Measurements from ENCODE around the gene INPP5A.

INPP5A gene

DNA sequence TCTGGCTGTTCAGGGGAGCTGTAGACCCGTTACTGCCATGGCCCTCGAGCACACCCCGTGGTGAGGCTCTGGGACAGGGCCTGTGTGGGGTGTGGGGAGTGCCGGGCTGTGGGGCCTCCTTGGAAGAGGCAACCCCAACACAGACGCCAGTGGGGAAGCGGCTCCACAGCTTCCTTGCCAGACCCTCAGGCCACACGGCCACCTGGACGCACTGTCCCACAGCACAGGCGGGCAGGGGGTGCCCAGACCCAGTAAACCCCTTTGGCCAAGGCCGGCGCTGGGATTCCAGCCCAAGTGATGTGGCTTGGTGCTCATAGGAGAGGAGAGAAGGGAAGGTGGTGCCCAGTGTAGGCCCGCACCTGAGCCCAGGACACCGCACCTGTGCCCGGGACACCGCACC lies 261.3 kb downstream of the INPP5A start:
- DNase-seq (ENCODE audit: low read depth in 2 of 2): no peak

GRCh38 chr10:132799865-132800264 lies 262.3 kb downstream of the INPP5A start:
- DNase-seq (ENCODE audit: low read depth in 2 of 2): no peak

DNA sequence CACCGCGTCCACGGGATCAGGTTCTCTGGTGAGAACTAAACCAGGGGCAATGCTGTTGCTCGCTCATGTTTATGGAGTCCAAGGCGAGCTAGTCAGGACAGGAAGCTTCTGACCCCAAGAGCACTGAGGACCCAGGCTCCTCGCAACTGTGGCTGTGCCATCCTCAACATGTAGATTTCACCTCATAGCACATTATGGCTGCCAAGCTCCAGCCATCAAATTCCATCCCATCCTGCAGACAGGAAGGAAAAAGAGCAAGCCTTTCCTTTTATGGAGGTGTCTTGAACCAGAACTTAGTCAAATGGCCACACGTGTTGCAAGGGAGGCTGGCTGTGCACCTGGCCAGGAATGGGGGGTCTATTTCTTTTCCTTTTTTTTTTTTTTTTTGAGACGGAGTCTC lies 264.5 kb downstream of the INPP5A start:
- no peak for DNase-seq (ENCODE audit: low read depth in 2 of 2)

GRCh38 chr10:132802694-132803320 lies 265.2 kb downstream of the INPP5A start:
- no peak for DNase-seq (ENCODE audit: low read depth in 2 of 2)

- DNase-seq (ENCODE audit: low read depth in 2 of 2): no peak
These were observed 266.0 kb downstream of the INPP5A start for GRCh38 chr10:132803416-132804210.

GRCh38 chr10:132804287-132804686 lies 266.7 kb downstream of the INPP5A start:
- no peak for DNase-seq (ENCODE audit: low read depth in 2 of 2)

DNA sequence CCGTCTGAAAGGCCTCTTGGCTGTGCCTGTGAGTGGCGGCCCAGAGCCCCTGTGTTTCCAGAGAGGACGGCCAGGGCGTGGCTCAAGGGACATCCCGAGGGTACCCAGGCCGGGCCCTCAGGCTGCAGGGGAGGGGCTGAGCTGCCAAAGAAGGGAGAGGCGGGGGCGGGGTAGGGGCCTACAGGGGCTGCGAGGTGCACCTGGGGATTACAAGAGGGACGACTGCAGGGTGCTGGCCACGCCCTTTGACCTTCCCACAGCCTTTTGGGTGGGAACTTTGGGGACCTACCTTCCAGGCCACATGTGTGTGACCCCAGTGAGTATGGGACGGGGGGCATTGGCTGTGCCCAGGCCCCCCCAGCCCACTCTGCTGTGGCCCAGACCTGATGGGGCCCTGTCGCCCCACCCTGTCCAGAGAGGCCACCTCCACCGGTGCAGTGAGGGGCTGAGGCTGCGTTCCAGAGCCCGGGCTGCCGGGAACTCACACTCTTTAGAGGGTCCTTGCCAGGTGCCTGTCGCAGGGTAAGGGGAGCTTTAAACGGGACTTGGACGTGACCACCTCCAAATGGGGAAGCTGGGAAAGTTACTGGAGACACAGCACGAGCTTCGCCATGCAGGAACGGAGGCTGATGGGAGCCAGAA lies 267.3 kb downstream of the INPP5A start:
- DNase-seq (ENCODE audit: low read depth in 2 of 2): no peak

- DNase-seq (ENCODE audit: low read depth in 2 of 2): no peak
These were observed 268.0 kb downstream of the INPP5A start for GRCh38 chr10:132805599-132805998.

GRCh38 chr10:132806110-132806509 lies 268.5 kb downstream of the INPP5A start:
- no peak for DNase-seq (ENCODE audit: low read depth in 2 of 2)

GRCh38 chr10:132806561-132807003 lies 269.0 kb downstream of the INPP5A start:
- no peak for DNase-seq (ENCODE audit: low read depth in 2 of 2)

GRCh38 chr10:132807621-132808049 lies 270.0 kb downstream of the INPP5A start:
- no peak for DNase-seq (ENCODE audit: low read depth in 2 of 2)

DNA sequence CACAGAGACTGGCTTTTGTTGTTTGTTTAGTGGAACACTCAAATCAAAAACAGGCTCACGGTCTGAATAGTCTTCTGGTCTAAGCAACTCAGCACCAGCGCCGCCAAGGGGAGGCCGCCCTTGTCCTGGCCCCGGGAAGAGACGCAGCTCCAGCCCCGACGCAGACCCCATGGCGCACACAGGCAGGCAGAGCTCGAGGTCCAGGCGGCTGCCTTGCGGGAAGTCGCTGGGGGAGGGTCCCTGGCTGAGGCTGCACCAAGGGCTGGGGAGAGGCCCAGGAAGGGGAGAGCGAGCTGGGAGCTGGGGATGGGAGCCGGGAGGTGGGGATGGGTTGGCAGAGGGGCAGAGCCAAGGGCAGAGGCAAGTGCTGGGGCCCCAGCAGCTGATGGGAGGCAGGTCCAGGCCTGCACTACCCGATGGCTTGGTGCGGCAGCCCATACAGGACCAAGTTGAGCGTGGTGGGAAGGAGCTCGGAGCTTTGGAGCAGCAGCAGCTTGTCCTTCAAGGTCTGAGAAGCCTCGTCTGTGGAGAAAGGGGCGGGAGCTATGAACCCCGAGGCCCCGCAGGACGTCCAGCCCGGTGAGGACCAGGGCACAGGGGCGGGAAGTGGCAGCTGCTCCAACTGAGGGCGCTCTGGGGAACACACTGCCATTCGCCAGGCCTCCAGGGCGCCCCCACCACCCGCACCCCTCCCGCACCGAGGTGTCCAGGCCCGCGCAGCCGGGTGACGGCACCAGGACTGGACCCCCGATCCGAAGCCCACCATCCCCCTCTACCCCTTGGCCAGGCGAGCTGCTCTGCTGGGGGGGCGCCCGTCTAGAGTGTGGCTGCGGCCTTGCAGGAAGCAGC lies 271.0 kb downstream of the INPP5A start:
- no peak for DNase-seq (ENCODE audit: low read depth in 2 of 2)

DNA sequence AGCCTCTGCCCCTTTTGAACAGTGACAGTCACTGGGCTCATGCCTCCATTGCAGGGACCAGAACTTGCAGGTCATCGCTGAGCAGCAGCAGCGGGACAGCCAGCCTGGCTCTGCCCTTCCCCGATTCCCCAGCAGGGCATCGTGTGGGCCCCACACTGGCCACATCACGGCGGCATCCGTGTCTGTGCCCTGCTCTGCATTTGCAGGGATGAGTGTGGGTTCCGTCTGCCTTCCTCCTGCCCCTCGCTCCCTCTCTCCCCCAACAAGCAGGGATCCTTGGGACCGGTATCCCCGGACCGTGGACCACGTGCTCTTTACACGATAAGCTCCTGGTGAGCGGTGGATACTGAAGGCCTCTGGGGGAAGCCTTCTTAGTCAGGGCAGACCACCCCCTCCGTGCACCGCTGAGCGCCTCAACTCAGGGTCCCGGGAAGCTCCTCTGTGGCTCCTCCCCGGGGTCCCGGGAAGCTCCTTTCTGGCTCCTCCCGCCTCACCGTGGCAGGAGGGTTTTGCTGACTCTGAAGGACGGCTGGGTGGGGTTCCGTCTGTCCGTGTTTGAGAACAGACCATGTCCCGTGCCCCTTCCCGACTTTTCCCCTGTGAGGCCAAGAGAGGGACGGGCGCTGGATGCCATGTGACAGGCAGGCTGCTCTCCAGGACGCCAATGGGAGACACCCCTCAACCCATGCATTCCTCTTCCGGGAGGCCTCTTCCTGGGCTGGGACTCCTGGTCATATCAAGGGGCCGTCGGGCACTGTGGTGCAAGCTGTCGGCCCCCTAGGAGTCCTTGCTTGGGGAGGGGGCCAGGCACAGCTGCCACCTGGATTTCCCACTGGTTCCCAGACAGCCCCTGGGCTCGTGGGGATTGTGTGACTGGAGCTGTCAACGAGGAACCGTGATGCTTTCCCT lies 271.9 kb downstream of the INPP5A start:
- DNase-seq (ENCODE audit: low read depth in 2 of 2): no peak

- DNase-seq (ENCODE audit: low read depth in 2 of 2): no peak
These were observed 272.7 kb downstream of the INPP5A start for GRCh38 chr10:132810141-132810806.

DNA sequence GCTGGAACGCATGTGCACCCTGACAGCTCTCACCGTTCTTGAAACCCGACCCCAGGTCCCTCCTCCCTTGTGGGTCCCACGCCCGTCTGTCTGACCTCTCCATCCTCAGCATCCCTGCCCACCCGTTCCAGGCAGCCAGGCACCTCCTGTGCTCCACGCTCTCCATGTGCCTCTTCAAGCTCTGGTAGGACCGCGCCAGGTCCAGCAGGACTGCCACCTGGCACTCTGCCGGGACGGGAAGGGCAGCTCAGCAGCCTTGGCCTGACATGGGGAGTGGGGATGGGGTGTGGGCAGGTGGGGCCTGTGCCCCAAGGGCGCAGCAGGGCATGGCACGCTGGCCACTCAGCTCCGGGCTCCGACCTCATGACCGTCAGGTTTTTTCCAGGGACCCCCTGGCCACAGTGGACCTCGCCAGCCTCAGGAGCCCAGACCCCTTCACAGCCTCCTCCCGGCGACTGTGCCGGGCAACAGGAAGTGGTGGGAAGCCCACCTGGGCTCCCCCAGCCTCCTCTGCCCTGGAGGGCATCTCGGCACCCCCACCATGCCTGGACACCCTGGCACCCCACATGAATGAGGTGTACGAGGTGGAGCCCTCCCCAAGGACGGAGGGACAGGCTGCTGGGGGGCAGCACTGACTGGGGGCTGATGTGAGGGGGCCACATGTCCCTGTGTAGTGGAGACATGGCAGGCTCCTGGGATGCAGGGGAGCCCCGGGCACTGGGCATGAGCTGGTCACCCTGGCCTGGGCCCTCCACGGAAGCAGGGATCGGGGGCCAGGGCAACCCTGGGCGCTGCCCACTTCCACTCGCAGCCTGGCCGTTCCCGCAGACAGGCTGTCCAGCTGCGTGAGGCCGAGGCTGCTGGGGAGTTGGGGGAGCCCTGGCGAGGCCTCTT lies 273.5 kb downstream of the INPP5A start:
- no peak for DNase-seq (ENCODE audit: low read depth in 2 of 2)

DNA sequence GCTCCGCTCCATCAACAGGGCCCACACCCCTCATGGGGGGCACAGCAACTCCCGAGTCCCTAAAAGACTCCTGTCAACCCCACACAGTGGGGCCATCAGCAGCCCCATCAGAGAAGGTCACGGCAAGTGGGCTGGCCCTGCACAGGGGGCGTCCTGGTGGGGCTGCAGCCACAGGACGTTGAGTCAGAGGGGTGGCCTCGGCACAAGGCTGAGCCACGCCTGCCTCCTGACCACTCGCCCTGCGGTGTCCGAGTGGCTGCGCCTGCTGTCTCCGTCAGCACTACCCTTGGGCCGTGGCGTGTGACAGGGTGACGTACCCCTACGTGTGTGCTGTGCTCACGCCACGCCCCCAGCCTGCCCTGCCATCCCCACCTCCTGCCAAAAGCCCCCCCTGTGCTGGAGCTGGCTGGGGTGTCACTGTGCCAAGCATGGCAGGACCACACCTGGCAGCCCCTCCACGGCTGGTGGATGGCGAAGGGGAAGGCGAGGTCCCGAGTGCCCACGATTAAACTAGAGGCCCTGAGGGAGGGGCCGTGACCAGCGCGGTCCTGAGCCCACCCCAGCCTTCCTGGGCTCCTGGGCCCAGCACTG lies 274.4 kb downstream of the INPP5A start:
- DNase-seq (ENCODE audit: low read depth in 2 of 2): no peak

DNA sequence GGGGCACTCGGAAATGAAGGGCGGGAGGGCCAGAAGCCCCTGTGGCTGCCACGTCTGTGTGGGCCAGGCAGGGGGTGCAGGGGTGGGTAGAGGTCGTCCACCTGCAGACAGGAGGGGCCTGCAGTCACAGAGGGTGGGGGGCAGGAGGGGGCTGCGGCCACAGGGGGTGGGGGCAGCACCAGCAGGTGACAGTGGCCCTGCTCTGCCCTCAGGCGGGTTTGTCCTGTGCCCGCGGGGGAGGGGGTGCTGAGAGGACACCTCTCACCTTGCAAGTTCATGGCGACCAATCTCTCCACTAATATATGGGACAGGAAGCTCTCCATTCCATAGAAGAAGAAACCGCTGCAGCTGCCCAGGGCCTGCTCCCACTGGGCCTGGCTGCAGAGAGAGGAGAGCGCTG lies 274.9 kb downstream of the INPP5A start:
- no peak for DNase-seq (ENCODE audit: low read depth in 2 of 2)

DNA sequence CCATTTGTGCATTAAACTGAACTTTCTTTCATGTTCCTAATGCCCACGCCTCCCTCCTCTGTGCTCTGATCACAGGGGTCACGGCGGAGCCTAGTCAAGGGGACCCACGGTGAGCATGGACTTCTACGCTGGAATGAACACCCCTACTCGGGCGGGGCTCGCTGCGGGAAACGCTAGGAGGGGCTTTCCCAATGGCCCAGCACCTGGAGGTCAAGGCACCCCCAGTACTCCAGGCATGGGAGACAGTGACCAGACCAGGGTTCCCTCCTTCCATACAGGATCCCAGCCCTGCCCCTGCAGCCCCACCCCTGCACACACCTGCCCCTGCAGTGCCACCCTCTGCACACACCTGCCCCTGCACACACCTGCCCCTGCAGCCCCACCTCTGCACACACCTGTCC lies 275.4 kb downstream of the INPP5A start:
- no peak for DNase-seq (ENCODE audit: low read depth in 2 of 2)
